RCC 7860 (cell line): Measurements from ENCODE around the gene EVI2B.
"Not testable (repeated sequence)": the region's sequence is repeated elsewhere in the genome, so short reads cannot be mapped to it uniquely, and the experiment has no call there.

Source experiments
- DNase-seq: peaks from one replicate; pipeline ENCODE4 v3.0.0-alpha.2; 2015; ENCODE audit warnings: low spot score
- FAIRE-seq: peaks from 2 replicates; lab custom pipeline; 2012; peaks lifted over from hg19 to GRCh38; lab: Jason Lieb, UNC

Gene EVI2B

GRCh38 chr17:31313982-31314781 lies at the start of gene EVI2B:
TSS of gene EVI2B (minus strand) at chr17:31314054. CDS start at chr17:31305609, 8,445 bp downstream.
- DNase-seq (no peak), FAIRE-seq (peak; percentile 42)

- DNase-seq = no peak
- FAIRE-seq = no peak
Measured at GRCh38 chr17:31357839-31358394, 44.1 kb upstream of the EVI2B start.

- no peak for FAIRE-seq
- DNase-seq = no peak
Measured at GRCh38 chr17:31357091-31357490, 43.2 kb upstream of the EVI2B start.

DNA sequence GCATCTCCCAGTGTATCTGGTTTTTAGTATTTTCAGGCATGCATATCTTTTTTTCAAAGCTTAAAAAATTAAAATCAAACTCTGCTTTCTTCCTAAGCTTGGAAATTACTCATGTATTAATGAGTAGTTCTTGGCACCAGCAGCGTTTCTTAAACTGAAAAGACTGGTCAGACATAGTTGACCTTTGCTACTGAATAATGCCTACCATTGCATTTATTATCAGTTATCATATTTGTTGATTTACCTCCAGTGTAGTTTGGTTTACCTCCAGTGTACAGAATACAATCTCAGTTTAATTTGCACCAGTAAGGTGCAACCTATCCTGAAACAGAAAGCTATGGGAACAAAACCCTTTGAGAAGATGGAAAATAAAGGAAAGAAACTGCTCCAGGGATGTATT lies 42.1 kb upstream of the EVI2B start:
- no peak for DNase-seq
- FAIRE-seq = no peak

DNA sequence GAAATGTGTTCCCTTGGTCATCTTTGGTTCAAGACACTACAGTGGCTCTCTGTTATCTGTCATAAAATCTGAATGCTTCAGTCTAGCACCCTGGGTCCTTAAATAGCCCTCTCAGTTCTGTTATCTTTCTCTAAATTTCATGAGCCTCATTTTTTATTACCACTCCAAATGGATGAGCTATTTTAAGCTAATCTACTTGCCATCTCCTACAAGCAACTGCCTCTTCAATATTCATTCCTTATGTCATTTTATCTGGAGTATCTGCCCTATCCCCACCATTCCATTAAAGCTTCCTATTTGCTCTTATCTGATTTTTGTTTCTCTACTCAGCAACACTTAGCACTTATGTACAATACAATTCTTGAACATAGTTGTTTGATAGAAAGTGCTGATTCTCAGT lies 35.6 kb upstream of the EVI2B start:
- DNase-seq = no peak
- FAIRE-seq = no peak

- not testable (repeated sequence) for DNase-seq, FAIRE-seq
Measured at GRCh38 chr17:31345191-31345747, 31.4 kb upstream of the EVI2B start.

DNA sequence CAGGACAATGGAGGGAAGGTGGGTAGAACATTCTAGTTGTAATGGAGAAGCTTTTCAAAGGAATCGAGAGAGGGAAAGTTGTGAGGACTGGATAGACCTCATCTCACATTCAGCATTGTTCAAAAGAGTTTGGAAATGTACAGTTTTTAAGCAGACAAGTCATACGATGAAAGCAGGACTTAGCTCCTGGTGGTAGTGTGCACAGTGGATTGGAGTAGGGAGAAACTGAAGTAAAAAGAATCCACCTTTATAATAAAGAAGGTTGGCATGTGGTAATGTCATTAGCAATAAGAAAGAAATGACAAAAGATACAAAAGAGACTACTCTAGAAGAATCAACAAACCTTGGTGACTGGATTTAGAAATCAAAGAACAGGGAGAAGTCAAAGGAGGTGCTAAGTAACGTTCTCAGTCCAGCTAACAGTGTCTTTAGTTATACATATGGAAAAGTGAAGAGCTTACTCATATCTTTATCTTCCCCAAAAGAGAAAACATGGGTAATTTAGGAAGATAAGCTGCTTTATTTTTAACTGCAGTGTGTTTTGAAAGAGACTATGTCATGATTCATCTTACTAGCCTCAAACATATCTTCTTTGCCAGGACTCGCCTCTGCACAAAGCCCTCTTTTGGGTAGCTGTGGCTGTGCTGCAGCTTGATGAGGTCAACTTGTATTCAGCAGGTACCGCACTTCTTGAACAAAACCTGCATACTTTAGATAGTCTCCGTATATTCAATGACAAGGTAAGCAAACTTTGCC lies 26.2 kb upstream of the EVI2B start:
- DNase-seq (no peak), FAIRE-seq (no peak)

DNA sequence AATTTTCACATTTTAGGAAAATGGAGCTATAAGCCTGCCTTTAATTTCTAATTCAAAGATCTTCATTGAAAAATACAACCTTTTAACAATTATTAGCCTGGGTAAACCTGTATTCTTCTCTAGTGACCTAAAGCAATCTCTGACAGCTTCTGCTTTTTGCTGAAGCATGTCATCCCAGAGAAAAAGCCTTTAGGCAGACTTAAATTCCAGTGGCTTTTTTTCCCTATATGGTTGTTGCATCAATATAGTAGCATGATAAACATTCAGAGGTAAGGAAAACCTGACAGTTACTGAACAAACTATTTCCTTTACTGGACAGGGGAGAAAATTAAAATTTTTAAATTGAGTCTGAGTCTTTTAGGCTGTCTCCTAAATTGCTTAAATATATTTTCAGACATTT lies 15.4 kb upstream of the EVI2B start:
- peak; percentile 55 for FAIRE-seq
- peak; percentile 13 for DNase-seq

GRCh38 chr17:31328160-31328535 lies 14.3 kb upstream of the EVI2B start:
- FAIRE-seq (no peak), DNase-seq (peak; percentile 21)

DNA sequence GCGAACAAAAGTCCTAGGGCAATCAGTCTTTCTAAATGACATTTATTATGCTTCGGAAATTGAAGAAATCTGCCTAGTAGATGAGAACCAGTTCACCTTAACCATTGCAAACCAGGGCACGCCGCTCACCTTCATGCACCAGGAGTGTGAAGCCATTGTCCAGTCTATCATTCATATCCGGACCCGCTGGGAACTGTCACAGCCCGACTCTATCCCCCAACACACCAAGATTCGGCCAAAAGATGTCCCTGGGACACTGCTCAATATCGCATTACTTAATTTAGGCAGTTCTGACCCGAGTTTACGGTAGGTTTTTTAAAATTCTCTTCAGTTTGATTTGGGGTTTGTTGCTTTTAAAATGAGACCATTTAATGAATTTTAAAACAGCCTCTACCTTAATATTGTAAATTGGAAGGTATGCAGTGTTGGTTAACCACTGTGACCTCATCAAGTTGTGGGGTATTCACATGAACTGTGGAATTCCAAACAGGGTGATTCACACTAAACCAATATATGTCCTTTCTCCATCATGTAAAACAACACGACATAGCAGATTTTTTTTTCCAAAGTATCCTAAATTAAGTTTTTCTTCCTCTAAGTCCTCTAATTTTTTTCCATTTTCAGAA lies 13.8 kb upstream of the EVI2B start:
- FAIRE-seq (peak; percentile 97), DNase-seq (peak; percentile 81)

DNA sequence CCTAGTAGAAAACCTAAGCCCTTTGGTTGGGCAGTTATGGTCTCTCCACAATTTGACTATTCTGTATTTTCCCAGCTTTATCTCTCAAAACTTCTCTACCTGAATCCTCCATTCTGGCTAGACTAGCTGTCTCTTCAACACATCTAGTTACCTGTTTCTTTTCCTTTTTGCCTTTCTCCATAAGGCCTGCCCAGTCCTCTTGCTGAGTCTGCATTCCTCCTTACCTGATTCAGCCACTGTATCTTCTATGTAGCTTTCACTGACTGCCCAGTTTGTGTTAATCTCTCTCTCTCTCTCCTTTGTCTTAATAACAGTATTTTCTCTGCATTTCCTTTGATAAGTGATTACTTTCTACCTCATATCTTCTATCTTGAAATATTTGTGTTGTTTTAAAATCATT lies 9.7 kb upstream of the EVI2B start:
- FAIRE-seq (no peak), DNase-seq (no peak)

DNA sequence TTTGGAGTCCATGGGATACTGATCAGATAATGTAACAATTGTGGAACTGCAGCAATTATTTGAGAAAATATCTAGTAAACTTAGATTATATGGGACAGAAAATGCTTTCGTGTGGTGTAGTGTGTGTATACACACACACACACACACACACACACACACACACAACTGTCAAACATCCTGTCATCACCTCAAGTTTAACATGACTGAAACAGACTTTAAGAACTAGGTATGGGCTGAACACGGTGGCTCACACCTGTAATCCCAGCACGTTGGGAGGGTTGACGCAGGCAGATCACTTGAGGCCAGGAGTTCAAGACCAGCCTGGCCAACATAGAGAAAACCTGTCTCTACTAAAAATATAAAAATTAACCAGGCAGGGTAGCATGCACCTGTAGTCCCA lies 8.1 kb upstream of the EVI2B start:
- no peak for FAIRE-seq
- no peak for DNase-seq

DNA sequence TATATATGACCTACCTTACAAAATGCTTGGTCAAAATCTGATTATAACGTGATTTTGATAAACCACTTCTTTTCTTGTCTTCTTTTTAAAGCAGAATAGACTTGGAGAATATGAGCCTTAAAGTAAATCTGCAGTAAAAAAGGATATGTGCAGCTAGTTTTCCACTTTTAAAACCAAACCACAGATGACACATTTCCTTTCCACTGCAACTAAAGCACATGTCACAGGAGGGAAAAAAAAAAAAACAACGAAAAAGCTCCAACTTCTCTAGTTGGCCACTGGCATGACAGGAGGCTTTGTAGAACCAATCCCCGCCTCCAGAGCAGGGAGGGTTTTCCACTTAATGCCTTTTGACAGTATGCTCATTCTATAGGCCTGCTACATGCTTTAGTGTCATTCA lies 7.6 kb upstream of the EVI2B start, which contains the start of gene EVI2A:
EVI2A (minus strand) TSS at position 142 of the 400 bp plus-strand sequence. CDS start 2,609 bp downstream, outside the sequence.
- FAIRE-seq (peak; percentile 93), DNase-seq (peak; percentile 69)

DNA sequence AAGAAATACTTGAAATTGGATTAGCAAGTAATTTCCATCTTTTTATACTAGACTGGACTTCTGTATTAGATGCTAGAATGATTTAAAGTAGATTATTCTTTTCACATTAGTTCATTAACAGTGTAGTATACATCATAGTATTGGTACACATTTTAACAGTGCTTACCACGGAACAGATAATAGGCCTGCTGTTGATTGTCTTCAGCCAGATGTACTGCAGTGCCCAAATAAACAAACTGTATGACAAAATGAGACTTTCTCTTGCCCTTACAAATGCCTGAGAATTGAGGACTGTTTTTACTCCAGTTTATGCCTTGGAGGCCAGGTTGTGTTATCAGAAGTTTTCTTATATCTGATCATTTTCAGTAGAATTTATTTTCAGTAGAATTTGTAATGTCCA lies 6.9 kb upstream of the EVI2B start:
- DNase-seq (no peak), FAIRE-seq (peak; percentile 24)

DNA sequence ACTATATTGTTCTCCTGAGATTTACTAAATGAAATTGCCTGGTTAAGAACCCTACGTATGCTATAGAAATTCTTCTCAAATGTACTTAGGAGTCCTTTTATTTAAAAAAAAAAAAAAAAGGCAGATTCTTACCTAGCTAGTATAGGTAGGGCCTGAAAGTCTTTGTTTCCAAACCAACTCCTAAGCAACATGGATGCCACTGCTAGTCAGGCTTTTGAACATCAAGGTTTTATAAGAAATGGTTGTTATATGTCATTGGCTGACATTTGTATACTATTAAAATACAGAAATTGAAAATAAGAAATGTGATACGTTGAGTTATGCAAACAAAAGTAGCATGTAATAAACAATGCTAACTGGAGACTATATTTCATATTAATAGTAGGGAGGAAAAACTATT lies 6.4 kb upstream of the EVI2B start:
- DNase-seq (no peak), FAIRE-seq (no peak)

- no peak for DNase-seq
- FAIRE-seq = no peak
Measured at GRCh38 chr17:31318851-31319661, 5.2 kb upstream of the EVI2B start.

DNA sequence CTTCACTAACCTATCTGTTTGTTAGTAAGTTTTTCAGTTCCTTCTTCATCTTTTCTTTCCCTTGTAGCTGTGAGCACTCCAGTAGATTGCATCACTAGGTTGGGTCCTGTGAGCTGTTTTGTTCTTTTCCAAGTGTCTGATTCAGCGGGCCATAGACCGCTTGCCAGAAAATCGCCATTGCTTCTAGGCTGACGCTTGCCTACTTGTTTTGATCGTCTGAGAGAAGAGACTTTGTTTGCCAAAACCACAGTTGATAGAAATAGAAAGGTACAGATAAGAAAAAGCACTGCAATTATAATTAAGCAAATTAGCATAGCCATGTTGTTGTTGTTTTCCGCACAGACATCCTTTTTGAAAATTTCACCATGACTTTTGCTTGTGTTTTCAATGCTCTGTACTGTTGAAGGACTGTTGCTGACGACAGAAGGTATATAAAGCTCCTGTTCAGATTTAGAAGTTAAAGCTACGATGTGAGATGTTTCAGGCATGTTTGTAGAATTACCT lies 4.5 kb upstream of the EVI2B start:
- DNase-seq (peak; percentile 36), FAIRE-seq (peak; percentile 71)

GRCh38 chr17:31314782-31315100 lies 887 bp upstream of the EVI2B start:
- no peak for FAIRE-seq

DNA sequence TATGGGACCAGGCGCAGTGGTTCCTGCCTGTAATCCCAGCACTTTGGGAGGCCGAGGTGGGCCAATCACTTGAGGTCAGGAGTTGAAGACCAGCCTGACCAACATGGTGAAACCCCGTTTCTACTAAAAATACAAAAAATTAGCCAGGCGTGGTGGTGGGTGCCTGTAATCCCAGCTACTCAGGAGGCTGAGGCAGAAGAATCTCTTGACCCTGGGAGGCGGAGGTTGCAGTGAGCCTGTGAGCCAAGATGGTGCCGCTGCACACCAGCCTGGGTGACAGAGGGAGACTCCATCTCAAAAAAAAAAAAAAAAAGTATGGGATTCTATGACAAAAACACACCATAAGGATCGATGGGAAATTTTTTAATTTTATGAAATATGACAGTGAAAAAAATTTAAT lies 1.6 kb downstream of the EVI2B start:
- DNase-seq, FAIRE-seq: not testable (repeated sequence)

More at GRCh38 chr17:31314782-31315100, 887 bp upstream of the EVI2B start:
- no peak for DNase-seq

DNA sequence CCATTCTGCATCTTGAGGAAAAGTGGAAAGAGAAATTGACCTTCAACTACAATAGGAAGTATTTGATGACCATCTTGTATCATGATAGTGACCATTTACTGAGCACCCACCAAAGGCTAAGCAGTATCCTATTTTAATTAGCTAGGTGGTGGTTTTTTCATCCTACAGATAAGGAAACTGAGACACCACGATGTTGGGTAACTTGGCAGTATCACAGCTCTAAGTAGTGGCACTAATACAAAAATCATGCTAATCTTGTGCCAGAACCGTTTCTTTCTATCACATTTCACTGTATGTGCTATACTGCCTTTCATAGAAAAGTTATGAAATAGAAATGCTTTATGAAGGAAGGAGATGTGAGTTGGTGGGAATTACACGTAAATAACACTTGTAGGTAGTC lies 2.3 kb downstream of the EVI2B start:
- DNase-seq = no peak
- no peak for FAIRE-seq
